ENCODE measurements around the gene ROPN1L.

The ROPN1L gene

DNA sequence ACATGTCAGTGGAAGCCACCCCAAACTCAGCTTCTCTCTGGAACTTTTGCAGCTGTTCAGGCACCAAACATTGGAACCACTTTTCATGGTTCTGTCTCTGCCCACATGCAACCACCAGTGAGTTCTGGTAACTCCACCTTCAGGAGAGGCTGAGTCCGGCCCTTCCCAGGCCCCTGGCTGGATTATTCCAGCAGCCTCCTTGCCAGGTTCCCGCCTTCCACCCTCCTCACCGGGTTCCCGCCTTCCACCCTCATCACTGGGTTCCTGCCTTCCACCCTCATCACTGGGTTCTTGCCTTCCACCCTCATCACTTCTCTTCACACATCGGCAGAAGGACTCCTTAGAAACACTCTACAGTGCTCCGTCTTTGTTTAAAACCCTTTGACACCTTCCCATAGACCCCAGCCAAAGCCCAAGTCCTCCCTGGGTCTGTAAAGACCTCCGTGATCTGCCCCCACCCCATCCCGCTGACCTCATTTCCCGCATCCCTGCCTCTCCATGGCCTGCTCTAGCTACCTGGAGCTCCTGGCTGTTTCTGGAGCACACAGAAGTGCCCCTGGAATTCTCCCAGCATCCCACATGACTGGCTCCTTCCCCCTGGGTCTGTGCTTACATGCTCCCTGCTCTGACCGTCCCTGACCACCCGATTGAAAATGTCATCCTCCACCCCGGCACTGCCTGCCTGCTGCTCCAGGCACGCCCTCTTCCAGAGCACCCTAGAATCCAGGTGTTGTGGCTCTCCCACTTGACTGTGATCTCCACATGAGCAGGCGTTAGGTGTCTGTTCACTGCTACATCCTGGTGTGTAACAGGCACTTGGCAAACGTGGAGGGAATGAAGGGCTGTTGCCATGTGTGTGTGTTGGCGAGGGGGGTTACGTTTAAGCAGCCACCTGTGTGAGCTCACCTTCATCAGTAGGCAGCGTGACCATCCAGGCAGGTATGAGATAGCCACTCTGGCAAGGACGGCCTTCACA lies 17.7 kb downstream of the ROPN1L start:
- no peak for DNase-seq

DNA sequence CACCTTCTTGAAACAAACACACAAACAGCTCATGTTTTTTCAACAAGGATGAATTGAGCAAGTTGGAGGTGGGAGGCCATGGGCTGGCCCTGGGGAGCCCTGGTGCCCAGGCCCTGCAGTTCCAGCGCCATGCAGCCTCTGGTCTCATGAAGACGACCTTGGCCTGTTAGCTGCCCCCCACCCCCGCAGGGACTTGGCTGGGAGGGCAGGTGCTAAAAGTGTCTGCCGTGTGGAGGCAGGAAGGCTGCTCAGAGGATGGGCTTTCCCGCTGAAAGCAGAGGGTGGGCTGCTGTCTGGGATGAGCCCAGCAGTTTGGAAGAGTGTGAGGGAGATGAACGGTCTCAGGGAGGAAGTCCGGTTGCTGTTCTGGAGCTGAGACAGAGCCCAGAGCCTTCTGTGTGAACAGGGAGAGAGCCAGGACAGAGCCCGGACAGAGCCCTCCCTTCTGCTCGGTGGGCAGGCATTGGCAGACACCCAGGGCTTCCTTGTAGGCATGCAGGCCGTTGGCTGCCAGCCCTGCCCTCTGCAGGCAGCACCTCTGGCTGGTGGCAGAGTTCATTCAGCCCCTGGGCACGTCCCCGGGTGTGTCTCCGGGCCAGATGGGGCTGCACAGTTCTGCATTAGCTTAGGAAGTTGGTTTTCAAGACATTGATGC lies 18.7 kb downstream of the ROPN1L start:
- DNase-seq = no peak

DNA sequence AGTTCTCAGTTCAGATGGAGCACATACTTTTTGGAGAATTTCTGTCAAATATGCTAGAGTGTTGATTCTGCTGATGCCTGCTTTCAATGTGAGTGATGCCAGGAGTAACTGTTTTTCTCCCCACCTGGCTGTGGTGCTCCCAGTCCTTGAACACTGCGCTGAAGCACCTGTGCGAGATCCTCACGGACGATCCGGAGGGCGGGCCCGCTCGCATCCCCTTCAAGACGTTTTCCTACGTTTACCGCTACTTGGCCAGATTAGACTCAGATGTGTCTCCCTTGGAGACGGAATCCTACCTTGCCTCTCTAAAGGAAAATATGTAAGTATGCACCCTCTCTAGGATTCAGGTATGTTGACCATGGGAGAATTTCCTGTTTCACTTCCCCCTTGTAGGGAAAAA lies 19.4 kb downstream of the ROPN1L start:
- DNase-seq = no peak

DNA sequence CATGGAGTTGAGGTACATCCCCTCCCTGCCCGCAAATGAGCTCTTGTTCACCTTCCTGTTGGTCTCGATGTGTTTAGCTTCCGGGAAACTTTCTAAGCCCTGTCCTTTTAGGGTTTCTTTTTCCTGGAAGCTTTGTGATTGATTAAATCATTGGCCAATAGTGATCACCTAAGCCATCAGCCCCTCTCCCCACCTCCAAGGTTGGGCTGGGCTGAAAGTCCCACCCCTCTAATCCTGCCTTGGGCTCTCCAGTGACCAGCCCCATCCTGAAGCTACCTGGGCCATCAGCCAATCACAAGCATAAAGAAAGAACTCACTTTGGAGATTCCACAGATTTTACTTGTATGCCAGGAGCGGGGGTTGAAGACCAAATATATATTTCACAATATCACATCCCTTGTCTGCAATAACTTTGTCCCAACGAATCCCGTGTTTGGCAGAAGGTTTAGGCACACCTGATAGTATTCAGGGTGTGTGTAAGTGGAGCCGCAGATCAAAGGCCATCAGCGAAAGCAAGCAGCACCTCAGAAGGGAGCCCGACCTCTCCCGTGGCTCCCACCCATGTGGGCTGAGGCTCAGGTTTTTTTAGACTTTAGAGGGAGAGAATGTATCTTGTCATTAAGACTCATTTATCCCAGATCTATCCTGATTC lies 20.4 kb downstream of the ROPN1L start:
- DNase-seq = no peak

DNA sequence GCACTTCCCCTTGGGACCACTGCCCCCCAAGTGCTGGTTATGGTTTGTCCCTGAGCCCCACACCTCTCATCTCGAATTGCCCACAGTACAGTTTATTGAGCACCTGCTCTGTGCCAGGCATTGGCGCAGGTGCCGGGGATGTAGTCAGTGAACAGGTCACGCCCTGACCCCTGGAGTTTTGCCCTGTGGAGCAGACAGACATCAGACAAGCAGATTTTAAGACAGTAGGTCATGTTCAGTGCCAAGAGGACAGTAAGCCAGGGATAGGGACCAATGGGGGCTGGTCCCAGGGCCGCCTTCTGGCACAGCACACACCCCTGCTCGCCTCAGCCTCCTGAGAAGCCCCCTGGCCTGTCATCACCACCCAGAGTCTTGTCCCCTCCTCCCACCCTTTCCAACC lies 21.9 kb downstream of the ROPN1L start:
- DNase-seq = no peak

DNA sequence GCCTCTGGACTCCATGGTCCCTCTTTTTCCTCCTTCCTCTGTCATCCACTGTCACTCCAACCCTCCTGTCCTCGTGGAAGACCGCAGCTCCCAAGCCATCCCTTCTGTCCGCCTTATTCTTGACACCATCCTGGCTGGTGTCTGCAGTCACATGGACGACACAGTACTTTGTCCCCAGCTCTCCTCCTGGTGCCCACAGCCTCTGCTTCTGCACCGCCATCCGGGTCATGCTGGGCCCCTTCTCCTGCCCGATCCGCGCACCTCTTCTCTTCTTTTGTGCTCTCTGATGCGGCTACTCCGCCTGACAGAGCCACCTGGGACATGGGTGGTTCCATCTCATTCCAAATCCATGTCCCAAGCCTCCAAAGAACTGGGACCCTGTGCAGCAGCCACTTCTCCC lies 22.5 kb downstream of the ROPN1L start:
- DNase-seq = no peak

DNA sequence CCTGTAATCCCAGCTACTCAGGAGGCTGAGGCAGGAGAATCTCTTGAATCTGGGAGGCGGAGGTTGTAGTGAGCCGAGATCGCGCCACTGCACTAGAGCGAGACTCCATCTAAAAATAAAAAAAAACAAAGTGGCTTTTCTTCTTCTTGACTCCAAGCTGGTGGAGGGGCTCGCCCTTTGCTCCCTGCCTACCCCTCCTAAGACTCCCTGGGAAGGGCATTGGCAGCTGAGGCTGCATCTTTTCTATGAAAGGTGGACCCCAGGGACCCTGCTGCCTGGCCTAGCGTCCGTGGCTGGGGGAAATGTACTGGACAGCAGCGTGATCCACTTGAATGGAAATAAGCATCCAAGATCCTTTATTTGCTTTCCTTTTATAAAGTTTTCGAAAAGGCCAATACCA lies 24.0 kb downstream of the ROPN1L start:
- DNase-seq = no peak

DNA sequence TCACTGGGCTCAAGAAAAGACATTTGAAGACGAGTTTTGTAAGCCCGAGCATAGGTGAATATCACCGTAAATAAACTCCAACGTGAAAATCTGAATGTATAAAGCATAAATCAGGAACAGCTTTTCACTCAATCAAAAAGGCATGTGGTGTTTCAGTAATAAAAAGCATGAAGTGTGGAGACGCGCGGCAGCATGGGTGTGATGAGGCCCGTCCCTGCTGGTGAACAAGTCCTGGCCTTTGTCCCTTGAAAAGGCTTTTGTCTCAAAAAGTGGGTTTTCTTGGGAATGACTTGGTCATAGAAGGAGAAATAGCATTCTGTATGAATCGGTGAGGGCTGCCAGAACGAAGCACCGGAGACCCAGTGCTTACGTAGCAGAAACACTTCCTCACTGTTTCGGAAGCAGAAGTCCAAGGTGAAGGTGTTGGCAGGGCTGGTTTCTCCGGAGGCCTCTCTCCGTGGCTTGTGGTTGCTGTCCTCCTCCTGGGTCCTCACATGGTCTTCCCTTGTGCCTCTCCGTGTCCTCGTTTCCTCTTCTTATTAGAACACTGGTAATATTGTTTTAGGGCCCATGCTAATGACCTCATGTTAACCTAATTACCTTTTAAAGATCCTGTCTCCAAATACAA lies 24.9 kb downstream of the ROPN1L start:
- DNase-seq = no peak

DNA sequence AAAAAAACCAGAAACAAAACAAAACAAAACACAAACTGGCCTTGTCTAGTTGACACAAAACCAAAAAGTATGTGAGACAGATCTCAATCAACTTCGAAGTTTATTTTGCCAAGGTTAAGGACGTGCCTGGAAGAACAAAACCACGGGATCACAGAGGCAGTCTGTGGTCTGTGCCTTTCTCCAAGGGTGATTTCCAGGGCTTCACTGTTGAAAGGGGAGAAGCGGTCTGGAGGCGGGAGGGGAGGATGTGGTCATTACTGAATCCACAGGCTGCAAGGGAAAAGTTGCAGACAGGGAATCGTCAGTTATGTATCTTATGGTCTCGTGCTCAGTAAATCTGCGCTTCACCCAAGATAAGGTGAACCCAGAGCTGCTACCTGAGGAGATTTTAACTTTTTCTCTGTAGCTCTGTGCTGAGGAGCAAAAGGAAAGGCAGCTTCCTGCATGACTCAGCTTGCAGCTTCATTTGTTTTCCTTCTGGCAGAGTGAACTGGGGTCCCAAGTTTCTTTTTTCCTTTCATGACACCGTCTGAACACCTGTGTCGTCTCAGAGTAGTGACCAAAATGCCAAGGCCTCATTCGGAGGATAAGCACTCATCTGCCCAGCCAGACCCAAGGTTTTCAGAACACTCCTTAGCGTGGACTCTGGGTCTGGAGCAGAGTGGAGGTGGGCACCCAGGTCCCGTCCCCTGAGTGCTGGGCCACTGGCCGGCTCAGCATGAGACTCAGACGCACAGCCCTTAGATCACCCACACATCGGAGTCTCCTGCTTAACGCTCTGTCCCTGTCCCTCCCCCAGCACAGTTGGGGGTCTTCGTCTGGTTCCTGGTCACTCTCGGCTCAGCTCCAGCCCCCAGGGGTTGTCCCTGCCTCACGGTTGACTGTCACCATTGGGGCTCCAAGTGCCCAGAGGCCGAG lies 25.9 kb downstream of the ROPN1L start:
- DNase-seq = no peak

DNA sequence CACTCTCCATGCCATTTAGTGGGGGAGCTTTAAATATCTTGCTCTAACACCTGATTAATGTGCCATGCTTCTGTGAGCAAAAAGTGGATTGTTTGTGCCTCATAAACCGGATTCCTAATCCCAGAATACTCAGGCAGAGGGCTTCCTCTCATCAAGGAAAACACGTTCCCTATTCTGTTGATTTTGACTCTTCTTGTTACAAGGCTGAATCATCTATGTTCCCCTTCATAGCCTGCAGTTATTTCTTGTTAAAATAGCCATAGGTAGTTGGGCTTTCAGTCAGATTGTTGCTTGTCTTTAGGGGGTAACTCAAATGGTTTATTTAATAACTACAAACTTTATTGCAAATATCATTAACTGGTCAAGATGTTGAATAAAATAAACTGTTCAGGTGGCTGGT lies 26.6 kb downstream of the ROPN1L start:
- DNase-seq = no peak

DNA sequence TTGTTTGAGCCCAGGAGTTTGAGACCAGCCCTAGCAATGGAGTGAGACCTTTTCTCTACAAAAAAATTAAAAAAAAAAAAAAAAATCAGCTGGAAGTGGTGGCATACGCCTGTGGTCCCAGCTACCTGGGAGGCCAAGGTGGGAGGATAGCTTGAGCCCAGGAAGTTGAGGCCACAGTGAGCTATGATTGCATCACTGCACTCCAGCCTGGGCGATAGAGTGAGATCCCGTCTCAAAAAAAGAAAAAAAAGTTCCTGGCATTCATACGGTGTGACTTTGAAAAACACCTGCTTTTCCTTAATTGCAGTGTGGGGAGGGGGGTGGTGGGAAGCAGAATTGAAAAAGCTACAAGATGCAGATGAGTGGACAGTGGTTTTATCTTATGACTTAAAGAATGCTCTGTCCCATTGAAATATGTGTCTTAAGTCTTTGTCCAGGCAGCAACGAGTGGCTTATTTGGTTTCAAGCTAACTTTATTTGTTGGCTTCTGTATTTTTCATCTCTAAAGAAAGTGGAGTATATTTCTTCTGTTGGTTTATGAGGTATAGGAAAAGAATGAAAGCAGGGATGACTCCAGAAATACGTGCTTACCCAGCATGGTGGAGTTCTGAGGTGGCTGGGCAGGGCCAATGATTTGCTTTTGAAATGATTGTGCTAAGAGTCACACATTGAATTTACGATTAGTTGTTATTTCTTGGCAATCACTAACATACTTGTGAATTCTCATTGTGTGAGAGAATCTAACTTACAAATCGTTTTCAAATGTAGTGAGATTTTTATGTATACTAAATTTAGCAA lies 27.8 kb downstream of the ROPN1L start:
- no peak for DNase-seq

DNA sequence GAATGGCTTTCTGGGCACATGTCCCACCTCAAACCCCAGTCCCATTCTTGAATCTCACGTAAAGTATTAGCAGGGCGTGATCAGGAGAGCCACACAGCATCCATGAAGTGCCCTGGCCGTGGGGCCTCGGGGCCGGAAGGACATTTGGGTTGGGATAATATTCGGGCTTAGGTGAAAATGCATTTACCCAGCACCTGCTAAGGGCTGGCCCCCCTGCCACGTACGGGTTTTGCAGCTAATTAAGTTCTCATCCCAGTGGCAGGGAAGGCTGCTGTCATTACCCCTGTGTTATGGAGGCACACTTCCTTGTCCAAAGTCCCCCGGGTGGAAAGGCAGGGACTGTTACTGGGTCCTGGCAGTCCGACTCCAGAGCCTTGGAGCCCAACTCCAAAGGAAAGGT lies 29.0 kb downstream of the ROPN1L start:
- DNase-seq = no peak

DNA sequence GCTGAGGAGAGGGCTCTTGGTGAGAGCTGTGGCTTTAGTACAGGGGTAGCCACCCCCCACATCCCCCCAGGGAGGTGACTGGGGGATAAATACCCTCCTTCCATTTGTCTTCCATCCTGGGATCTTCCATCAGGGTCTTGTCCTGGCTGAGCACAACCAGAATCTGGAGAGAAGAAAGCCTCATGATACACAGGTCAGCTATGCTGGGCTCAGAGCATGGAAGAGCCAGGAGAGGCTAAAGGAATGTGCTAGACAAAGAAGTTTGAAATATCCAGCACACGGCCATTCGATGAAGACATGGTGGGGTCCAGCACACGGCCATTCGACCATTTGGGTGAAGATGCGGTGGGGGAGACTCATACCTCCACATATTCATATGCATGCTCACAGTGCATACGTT lies 30.0 kb downstream of the ROPN1L start:
- DNase-seq = no peak

DNA sequence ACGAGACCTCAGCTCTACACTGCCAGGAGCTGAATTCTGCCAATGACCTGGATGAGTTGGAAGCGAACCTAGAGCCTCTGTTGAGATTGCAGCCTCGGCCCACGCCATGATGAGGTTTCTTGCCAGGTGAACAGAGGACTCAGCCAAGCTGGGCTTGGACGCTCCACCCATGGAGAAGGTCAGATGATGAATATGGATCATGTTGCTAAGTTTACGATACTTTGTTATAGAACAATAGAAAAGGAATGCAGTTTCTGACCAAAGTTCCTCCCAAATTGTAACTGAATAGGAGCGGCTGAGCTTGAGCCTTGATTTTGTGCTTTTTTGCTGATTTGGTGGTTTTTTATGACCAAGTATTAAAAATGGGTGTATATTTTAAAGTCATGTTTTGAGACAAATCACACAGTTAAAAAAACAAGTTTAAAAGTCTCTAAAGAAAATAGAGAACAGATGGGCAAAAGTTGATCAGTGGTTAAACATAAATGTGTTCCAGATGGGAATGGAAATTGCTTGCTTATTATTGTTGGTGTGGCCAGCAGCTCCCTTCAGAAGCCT lies 32.9 kb downstream of the ROPN1L start:
- DNase-seq = no peak

DNA sequence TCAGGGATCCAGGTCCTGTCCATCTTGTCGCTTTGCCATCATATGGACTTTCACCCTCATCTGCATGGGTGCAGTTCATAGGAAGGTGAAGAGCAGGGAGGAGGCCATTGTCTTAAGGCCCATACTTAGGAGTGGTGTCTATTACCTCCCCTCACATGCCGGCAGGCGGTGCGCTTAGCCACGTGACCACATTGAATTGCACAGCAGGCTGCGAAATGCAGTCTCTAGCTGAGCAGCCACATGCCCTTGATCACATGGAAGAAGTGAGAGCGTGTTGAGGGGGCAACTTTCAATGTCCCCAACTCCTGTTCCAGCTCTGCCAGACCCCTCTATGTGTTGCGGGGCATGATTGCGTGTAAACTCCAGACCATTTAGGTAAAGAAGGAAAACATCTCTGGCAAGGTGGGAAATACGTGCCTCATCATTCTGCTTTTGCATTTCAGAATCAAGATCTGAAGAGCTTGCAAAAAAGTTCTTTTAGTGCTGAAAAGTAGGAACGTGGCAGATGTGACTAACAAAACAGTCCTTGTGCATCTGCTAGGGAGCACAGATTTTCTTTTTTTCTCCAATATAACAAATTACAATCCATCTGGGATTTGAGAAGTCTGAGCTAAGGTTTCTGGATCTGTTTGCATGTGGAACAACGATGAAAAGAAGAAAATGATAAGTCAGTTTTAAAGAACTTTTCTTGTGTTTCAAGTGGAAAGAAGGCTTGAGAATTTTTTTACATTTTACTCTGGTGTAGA lies 34.4 kb downstream of the ROPN1L start:
- DNase-seq = no peak

DNA sequence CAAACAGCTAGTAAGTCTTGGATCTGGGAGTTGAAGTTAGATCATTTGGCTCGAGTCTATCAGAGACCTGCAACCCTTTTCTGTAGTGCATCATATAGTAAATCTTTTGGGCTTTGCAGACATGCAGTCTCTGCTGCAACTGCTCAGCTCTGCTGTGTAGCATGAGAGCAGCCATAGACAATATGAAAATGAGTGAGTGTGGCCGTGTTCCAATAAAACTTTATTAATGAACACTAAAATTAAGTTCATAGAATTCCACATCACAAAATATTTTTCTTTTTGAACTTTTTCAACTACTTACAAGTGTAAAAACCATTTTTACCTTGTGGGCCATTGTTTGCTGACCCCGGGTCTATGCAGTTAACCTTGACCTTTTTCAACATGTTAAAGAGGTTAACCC lies 35.2 kb downstream of the ROPN1L start:
- DNase-seq = no peak

DNA sequence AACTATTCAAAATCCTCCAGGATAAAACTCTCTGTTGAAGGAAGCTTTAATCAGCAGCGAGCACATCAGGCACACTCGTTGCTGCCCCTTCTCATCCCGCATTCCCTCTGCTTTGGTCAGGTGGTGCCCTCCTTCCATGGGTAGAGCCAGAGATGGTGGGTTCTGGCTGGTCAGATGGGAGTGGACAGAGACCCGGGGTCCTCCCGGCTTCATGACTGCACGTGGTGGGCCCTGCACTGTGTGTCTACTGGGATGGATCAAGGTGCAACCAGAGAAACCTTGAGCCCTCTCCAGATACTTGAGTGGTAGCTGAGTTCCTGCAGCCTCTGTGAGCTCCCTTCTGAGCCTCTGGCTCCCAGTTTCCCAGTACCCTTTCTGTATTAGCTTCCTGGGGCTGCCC lies 36.3 kb downstream of the ROPN1L start:
- DNase-seq = no peak

DNA sequence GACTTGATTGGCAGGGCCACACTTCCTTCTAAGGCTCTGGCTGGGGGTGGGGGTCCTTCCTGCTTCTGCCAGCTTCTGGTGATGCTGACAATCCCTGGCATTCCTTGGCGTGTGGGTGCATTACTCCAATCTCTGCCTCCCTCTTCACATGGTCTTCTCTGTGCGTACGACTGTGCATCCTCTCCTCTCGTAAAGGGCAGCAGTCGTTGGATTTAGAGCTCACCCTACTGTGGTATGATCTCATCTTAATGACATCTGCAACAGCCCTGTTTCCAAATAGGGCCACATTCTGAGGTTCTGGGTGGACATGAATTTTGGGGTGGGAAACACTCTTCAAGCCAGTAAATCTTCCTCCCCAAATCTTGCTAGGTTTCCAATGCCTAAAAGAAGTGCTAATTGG lies 36.8 kb downstream of the ROPN1L start:
- DNase-seq = no peak

DNA sequence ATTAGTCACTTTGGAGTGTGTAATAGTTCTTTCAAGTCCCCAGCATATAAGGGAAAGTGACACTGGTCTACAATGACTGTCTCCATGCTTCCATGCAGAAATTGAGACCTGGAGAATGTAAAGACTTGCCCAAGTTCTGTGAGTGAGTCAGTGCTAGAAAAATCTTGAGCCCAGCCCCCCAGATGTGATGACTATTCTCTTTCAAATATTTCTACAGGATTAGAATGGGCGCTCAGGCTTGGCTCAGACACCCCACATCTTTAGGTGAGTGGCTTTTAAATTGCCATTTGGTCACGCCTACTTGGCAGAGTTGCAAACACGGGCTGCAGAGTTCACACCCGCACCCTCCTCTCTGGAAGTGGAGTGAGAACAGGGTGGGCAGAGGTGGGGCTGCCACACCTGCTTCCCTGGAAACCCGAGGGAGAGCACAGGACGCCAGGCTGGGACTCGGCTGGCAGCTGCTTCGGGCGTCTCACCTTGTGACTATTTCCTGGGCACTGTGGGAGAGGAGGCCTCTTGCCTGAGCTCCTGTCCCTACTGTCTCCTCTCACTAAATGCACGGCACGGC lies 37.6 kb downstream of the ROPN1L start:
- DNase-seq = no peak
